NCI-H345 (cell line): Measurements from ENCODE around the gene HDGFL2.

Experiments used
- DNase-seq: peaks from one replicate; lab custom pipeline; 2025; lab: John Stamatoyannopoulos, UW

Gene HDGFL2

DNA sequence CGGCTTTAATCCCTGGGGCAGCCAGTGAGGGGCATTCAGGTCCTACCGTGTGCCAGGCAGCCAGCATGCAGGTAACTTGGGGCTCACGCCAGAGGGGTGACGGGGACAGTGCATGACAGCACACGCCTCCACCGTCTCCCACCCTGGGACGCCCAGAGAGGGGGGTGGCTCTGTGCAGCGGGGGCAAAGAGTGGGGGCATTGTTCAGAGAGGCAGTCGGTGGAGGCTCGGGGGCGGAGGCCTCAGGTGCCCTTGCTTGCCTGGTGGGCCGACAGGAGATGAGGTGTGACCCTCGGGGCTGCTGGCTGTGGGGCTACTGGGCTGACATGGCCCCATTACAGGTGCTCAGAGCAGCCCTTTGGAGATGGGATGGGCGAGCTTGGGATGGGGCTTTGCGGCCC lies 27.8 kb downstream of the HDGFL2 start:
- no peak for DNase-seq

- DNase-seq, result no peak
Measured at GRCh38 chr19:4500841-4501591, 28.9 kb downstream of the HDGFL2 start.

GRCh38 chr19:4501691-4502090 lies 29.6 kb downstream of the HDGFL2 start:
- DNase-seq, result no peak

GRCh38 chr19:4502282-4503131 lies 30.4 kb downstream of the HDGFL2 start:
- DNase-seq, result no peak

DNA sequence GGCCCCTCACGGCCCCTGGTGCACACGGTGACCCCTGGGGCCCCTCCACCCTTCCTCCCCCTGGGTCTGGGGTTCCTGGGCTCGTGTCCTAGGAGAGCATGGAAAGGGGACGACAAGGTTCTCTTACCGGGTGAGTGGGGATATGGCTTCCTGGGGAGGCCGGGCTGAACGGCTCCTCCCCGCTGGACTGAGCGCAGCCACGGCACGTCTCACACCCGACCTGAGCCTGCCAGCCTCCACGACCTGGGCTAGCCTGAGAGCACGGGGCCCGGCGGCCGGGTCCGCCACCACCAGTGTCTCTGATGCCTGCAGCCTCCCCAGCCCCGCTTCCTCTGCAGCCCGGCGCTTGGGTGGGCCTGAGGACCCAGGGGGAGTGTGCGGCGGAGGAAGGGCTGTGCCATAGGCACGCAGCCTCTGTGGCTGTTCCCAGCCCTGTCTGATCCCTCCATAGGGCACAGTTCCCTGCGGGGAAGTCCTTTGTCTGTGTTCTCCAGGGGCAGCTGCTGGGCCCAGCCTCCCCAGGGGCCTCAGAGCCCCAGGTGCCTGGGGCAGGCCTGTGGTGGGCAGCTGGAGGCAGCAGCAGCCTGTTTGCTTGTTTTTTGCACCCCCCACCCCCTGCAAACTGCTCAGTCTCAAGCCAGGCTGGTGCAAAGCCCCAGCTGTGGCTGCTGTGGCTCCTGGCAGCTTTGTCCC lies 31.2 kb downstream of the HDGFL2 start:
- DNase-seq, result no peak

- DNase-seq, result no peak
Measured at GRCh38 chr19:4503825-4504170, 31.7 kb downstream of the HDGFL2 start.

DNA sequence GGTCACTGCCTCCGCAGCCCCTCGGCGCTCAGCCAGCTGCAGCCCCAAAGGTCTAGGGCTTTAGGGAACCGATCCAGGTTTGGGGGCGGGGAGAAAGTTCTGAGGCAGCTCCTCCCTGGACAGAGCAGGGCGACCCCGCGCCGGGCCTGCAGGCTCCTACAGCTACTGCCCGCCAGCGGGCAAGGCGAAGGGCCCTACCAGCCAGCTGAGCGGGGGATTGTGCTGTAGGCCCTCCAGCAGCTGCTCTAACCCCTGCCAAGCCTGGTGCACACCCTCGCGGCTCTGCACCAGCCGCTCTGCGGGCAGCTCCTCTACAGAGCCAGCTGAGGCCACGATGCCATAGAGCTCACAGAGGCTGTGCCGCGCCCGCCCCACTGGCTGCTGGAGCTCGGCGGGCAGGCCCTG lies 32.2 kb downstream of the HDGFL2 start:
- DNase-seq, result no peak

DNA sequence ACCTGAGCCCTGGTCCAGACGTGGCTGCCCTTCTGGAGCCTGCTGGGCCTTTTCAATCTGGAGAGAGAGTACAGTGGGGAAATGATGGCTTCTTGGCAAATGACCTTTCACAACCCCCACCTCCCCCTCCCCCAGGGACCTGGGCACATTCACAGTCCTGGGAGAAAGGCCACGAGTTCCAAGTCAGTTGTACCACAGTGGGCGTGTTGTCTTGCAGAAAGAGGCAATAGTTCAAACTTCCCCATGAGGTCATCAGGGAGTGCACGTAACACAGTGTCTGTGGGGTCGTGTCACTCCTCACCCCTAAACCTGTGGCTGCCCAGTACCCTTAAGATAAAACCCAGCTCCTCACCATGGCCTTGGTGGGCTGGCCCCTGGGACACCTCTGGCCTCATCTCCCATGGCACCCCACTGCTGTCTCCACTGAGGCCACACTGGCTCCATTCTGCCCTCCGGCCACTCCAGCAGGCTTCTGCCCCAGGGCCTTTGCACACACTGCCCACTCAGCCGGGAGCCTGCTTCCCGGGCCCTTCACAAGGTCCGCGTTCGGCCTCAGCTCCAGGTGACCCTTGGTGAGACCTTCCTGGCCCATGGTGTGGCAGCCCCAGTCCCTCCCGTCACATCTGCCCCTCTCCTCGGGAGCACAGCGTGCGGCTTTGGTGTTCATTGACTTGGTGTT lies 32.9 kb downstream of the HDGFL2 start:
- no peak for DNase-seq

GRCh38 chr19:4505570-4506448 lies 33.7 kb downstream of the HDGFL2 start:
- no peak for DNase-seq

- DNase-seq, result no peak
Measured at GRCh38 chr19:4506449-4507149, 34.5 kb downstream of the HDGFL2 start.

DNA sequence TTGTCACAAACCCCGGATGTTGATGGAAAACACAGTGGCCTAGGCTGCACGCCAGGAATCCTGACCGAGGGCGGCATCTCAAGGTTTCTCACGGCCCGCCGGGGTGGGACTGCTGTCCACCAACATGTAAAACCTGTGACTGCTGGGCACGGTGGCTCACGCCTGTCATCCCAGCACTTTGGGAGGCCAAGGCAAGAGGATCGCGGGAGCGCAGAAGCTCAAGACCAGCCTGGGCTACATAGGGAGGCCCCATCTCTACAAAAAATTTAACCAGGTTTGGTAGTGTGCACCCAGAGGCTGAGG lies 35.0 kb downstream of the HDGFL2 start:
- DNase-seq, result no peak

DNA sequence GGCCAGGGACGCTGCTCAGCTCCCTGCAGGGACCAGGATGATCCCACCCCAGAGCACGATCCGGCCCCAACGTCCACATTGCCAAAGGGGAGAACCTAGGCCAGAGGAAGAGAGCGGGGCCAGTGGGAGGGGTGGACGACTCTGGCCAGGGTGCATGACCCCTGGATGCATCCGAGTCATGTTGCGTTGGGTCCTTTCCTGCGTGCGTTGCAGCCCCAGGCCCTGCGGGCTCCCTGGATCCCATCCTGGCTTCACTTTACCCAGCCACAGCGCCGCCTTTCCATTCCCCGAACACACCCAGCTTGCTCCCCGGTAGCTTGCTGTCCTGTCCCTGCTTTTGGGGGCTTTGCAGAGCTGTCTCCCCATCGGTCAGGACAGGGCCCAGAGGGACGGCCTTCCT lies 35.7 kb downstream of the HDGFL2 start:
- no peak for DNase-seq

GRCh38 chr19:4508698-4509097 lies 36.6 kb downstream of the HDGFL2 start:
- DNase-seq, result peak; percentile 39

DNA sequence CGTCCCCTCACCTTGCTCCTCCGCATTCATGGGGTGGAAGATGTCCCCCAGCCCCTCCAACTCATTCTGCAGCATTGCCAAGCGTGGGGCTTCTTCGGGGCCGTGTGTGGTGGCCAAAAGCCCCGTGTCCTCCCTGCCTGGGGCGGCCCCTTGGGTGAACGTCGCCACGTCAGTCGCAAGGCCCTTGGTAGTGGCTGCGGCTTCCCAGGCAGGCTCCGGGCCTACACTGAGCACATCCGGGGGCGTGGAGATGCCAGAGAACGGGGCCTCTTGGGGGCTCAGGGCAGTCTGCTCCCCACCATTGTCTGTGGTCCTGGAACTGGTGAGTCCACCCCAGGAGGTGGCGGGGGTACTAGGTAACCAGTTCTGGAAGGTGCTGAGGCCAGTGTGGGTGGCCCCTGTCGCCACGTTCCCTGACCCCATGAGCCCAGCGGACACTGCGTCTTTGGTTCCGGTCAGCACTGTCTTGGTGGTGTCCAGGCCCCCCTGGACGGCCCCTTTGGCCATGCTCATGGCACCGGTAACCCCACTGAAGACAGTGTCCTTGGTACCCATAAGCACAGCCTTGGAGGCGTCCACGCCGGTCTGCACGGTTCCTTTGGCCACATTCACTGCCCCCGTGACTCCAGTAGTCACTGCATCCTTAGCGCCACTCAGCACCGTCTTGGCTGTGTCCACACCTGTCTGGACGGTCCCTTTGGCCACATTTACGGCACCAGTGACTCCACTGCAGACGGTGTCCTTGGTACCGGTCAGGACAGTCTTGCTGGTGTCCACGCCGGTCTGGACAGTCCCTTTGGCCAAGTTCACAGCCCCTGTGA lies 38.5 kb downstream of the HDGFL2 start:
- no peak for DNase-seq

DNA sequence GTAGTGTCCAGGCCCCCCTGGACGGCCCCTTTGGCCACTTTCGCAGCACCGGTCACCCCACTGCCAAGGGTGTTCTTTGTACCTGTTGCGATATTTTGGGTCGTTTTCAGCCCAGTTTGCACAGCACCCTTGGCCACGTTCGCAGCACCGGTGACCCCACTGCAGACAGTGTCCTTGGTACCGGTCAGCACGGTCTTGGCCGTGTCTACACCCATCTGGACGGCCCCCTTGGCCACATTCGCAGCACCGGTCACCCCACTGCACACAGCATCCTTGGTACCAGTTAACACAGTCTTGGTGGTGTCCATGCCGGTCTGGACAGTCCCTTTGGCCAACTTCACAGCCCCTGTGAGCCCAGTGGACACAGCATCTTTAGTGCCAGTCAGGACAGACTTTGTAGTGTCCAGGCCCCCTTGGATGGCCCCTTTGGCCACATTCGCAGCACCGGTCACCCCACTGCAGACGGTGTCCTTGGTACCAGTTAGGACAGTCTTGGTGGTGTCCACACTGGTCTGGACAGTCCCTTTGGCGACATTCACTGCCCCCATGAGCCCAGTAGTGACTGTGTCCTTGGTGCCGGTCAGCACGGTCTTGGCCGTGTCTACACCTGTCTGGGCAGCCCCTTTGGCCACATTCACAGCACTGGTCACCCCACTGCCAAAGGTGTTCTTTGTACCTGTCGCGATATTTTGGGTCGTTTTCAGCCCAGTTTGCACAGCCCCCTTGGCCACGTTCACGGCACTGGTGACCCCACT lies 39.4 kb downstream of the HDGFL2 start:
- no peak for DNase-seq

GRCh38 chr19:4512070-4512469 lies 40.0 kb downstream of the HDGFL2 start:
- no peak for DNase-seq

GRCh38 chr19:4513248-4513647 lies 41.2 kb downstream of the HDGFL2 start:
- DNase-seq, result no peak

DNA sequence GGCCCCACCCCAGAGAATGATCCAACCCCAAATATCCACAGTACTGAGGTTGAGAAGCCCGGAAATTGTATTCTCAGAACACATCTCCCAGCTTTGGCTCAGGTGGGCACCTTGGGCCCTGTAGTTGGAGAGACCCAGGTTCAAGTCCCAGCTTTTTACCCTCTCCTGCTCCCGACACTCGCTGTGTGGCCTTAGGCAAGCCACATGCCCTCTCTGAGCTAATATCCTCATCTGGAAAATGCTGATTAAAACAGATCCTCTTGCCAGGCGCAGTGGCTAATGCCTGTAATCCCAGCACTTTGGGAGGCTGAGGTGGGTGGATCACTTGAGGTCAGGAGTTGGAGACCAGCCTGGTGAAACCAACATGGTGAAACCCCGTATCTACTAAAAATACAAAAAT lies 43.6 kb downstream of the HDGFL2 start:
- no peak for DNase-seq

DNA sequence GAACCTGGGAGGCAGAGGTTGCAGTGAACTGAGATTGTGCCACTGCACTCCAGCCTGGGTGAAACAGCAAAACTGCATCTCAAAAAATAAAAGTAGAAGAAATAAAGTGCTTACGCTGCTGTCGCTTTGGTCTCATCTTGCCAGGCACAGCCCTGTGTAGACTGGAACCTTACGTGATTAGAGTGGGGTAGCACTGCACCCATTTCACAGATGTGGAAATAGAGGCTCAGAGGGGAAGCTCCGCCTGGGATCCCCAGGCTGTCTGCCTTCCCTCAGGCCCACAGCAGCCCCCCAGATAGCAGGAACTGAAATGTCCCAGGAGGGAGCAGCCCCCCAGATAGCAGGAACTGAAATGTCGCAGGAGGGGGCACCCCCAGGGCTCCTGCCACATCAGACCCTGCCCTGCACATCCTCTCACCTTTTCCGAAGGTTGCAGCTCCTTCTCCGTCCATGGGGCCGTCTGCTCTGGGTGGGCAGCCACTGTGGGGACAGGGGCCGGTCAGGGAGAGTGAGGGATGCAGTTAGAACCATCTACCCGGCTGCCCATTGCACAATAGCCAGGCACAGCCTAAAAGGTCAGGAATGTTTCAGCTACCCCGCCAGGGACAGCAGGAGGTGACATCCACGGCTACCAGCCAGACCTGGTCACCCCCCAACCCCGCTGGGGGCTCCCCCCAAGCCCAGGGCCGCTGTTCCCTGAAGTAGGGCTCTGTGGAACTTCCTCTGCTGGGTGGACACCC lies 44.3 kb downstream of the HDGFL2 start:
- DNase-seq, result no peak
